H9 (cell line): ENCODE data around the gene VPS13A. TPM values are rescaled to one million over a fixed set of nuclear protein-coding genes. Genes with fewer than 3 reads are reported as not detected.

Source experiments
- DNase-seq: peaks from one replicate; pipeline ENCODE4 v3.0.0-alpha.2; 2017
- H2AFZ ChIP-seq: one replicate; pipeline ENCODE4 v1.6.1; 2013; ENCODE audit warnings: mild to moderate bottlenecking, low read length, control low read depth, moderate library complexity
- H2AK5ac ChIP-seq: 2 replicates; pipeline ENCODE4 v1.6.1; 2013; ENCODE audit warnings: low read length, control low read depth, mixed read lengths; ENCODE audit not compliant: insufficient read length
- H2BK120ac ChIP-seq: one replicate; pipeline ENCODE4 v1.6.1; 2013; ENCODE audit warnings: low read depth, mild to moderate bottlenecking, low read length, control low read depth, inconsistent platforms; ENCODE audit not compliant: poor library complexity, severe bottlenecking
- H2BK12ac ChIP-seq: 2 replicates; pipeline ENCODE4 v1.6.1; 2013; ENCODE audit warnings: low read length, control low read depth, mixed read lengths, low read depth; ENCODE audit not compliant: insufficient read length
- H2BK15ac ChIP-seq: 2 replicates; pipeline ENCODE4 v1.6.1; 2013; ENCODE audit warnings: low read depth, low read length, control low read depth
- H2BK20ac ChIP-seq: one replicate; pipeline ENCODE4 v1.6.1; 2013; ENCODE audit warnings: low read depth, mild to moderate bottlenecking, low read length, control low read depth, inconsistent platforms; ENCODE audit not compliant: poor library complexity, severe bottlenecking
- H2BK5ac ChIP-seq: 2 replicates; pipeline ENCODE4 v1.6.1; 2013; ENCODE audit warnings: low read length, control low read depth, mixed read lengths; ENCODE audit not compliant: insufficient read length
- H3K14ac ChIP-seq: 2 replicates; pipeline ENCODE4 v1.6.1; 2013; ENCODE audit warnings: low read length, control low read depth; ENCODE audit not compliant: insufficient read depth
- H3K18ac ChIP-seq: 2 replicates; pipeline ENCODE4 v1.6.1; 2013; ENCODE audit warnings: low read depth, mild to moderate bottlenecking, mixed read lengths, low read length, control low read depth; ENCODE audit not compliant: insufficient read length
- H3K23ac ChIP-seq: 2 replicates; pipeline ENCODE4 v1.6.1; 2013; ENCODE audit warnings: low read length, control low read depth, mixed read lengths, low read depth; ENCODE audit not compliant: insufficient read length
- H3K23me2 ChIP-seq: 2 replicates; pipeline ENCODE4 v1.6.1; 2013; ENCODE audit warnings: low read depth, mild to moderate bottlenecking, mixed read lengths, low read length, control low read depth; ENCODE audit not compliant: insufficient read length, poor library complexity, severe bottlenecking
- H3K27ac ChIP-seq: 2 replicates; pipeline ENCODE4 v1.5.1; 2013; ENCODE audit warnings: low read length, control low read depth, mixed read lengths, low read depth; ENCODE audit not compliant: insufficient read length
- H3K27me3 ChIP-seq: 2 replicates; pipeline ENCODE4 v1.6.1; 2013; ENCODE audit warnings: low read length, control low read depth, inconsistent platforms; ENCODE audit not compliant: insufficient read depth
- H3K4ac ChIP-seq: 2 replicates; pipeline ENCODE4 v1.6.1; 2013; ENCODE audit warnings: low read depth, mild to moderate bottlenecking, control low read depth, inconsistent platforms, low read length, moderate library complexity
- H3K4me1 ChIP-seq: 2 replicates; pipeline ENCODE4 v1.6.1; 2013; ENCODE audit warnings: low read length, control low read depth, inconsistent platforms; ENCODE audit not compliant: insufficient read depth
- H3K4me2 ChIP-seq: 2 replicates; pipeline ENCODE4 v1.6.1; 2013; ENCODE audit warnings: low read length, control low read depth, mixed read lengths; ENCODE audit not compliant: insufficient read length, insufficient read depth
- H3K56ac ChIP-seq: 2 replicates; pipeline ENCODE4 v1.6.1; 2013; ENCODE audit warnings: low read depth, mild to moderate bottlenecking, mixed read lengths, low read length, control low read depth; ENCODE audit not compliant: insufficient read length
- H3K79me1 ChIP-seq: 2 replicates; pipeline ENCODE4 v1.6.1; 2013; ENCODE audit warnings: low read depth, mild to moderate bottlenecking, moderate library complexity, low read length, control low read depth, inconsistent platforms; ENCODE audit not compliant: insufficient read depth, poor library complexity, severe bottlenecking
- H3K79me2 ChIP-seq: 2 replicates; pipeline ENCODE4 v1.6.1; 2013; ENCODE audit warnings: low read length, control low read depth, inconsistent platforms; ENCODE audit not compliant: insufficient read depth
- H3K9ac ChIP-seq: 2 replicates; pipeline ENCODE4 v1.6.1; 2013; ENCODE audit warnings: low read length, control low read depth, mixed read lengths; ENCODE audit not compliant: insufficient read length; ENCODE audit errors: extremely low read depth
- H3K9me3 ChIP-seq: one replicate; pipeline ENCODE4 v1.6.1; 2013; ENCODE audit warnings: low read depth, low read length, inconsistent platforms; ENCODE audit not compliant: control insufficient read depth
- H3T11ph ChIP-seq: one replicate; pipeline ENCODE4 v1.6.1; 2013; ENCODE audit warnings: mild to moderate bottlenecking, low read length, control low read depth, inconsistent platforms
- H4K20me1 ChIP-seq: one replicate; pipeline ENCODE4 v1.6.1; 2013; ENCODE audit not compliant: control insufficient read depth, insufficient read length, insufficient read depth
- H4K5ac ChIP-seq: 2 replicates; pipeline ENCODE4 v1.6.1; 2013; ENCODE audit warnings: low read depth, mild to moderate bottlenecking, mixed read lengths, low read length, control low read depth; ENCODE audit not compliant: insufficient read length
- H4K8ac ChIP-seq: replicated peaks from 2 replicates; pipeline ENCODE4 v1.6.1; 2013; ENCODE audit warnings: low read length, control low read depth, mixed read lengths, low read depth; ENCODE audit not compliant: insufficient read length
- H4K91ac ChIP-seq: 2 replicates; pipeline ENCODE4 v1.6.1; 2013; ENCODE audit warnings: low read depth, mild to moderate bottlenecking, moderate library complexity, mixed read lengths, low read length, control low read depth; ENCODE audit not compliant: insufficient read length
- H3K27ac Mint-ChIP-seq, 3 experiments: 2 replicates in 2 of 3; 3 replicates in 1 of 3; pipeline ENCODE4 v1.8.0; 2020 to 2021; ENCODE audit warnings: mixed read lengths in 3 of 3, mild to moderate bottlenecking in 1 of 3, moderate library complexity in 1 of 3
- H3K27me3 Mint-ChIP-seq: 2 replicates; pipeline ENCODE4 v1.8.0; 2021; ENCODE audit warnings: low read depth, mild to moderate bottlenecking, moderate library complexity, mixed read lengths
- H3K36me3 Mint-ChIP-seq, 3 experiments: 2 replicates in 2 of 3; 3 replicates in 1 of 3; pipeline ENCODE4 v1.8.0; 2020 to 2021; ENCODE audit warnings: low read depth in 3 of 3, mixed read lengths in 3 of 3; ENCODE audit not compliant: insufficient read depth in 1 of 3
- H3K4me1 Mint-ChIP-seq, 2 experiments: 2 replicates each; pipeline ENCODE4 v1.8.0; 2020; ENCODE audit warnings: mixed read lengths in 2 of 2
- H3K4me3 Mint-ChIP-seq, 2 experiments: 2 replicates in 1 of 2; 3 replicates in 1 of 2; pipeline ENCODE4 v1.8.0; 2020 to 2021; ENCODE audit warnings: mild to moderate bottlenecking in 2 of 2, mixed read lengths in 2 of 2, moderate library complexity in 1 of 2
- H3K9me3 Mint-ChIP-seq, 2 experiments: 2 replicates in 1 of 2; 3 replicates in 1 of 2; pipeline ENCODE4 v1.8.0; 2020; ENCODE audit warnings: mild to moderate bottlenecking in 2 of 2, mixed read lengths in 2 of 2, moderate library complexity in 1 of 2
- WGBS: extraction: QIAGEN DNeasy Blood & Tissue Kit; methylation state at CpG from one replicate; pipeline ENCODE4 v1.1.7; 2013; ENCODE audit warnings: missing lambda C conversion rate, low lambda C conversion rate, mixed read lengths; ENCODE audit not compliant: insufficient read length; ENCODE audit errors: extremely low coverage; 5-methylcytosine and 5-hydroxymethylcytosine counted together
- total RNA-seq: library from RNA; stranded (reverse); gene quantifications from 2 replicates; pipeline ENCODE4 v1.2.1, GENCODE V29; 2021
- TF ChIP-seq, protein P1 (sequence below): fragments of 200-600 bp; sonication (generic); conservative IDR thresholded peaks from 3 replicates; pipeline ENCODE4 v1.8.0; 2021; ENCODE audit warnings: antibody characterized with exemption, mild to moderate bottlenecking

VPS13A gene
- total RNA-seq, 1 experiment from 2014 or later, result 34.0 TPM

DNA sequence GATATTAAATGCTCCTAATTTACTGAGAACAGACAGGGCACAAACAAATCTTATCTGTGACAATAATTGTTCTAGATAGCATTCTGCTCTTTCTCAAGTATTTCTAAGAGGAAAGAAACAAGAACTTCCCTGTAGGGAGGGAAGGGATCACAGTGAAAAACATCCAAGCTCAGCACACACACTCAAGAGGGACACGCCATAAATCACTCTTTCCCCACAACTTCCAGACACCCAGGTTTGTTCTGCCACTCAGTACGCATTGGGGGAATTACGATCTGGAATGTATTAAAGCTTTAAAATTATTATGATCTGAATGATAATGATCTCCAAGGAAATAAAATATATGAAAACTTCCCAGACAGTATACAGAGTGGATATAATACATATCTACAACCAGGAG is 249.4 kb downstream of the VPS13A start:
- no peaks in the 10 kb centered on the region for H3K27me3 Mint-ChIP-seq
- Histone ChIP-seq H3K56ac (no peak overlapping the region), H3K23me2 (no peaks in the 10 kb centered on the region), H4K5ac (no peak overlapping the region), H3K14ac (no peak overlapping the region), H2BK20ac (no peak overlapping the region), H4K91ac (no peak overlapping the region), H3K9me3 (no peaks in the 10 kb centered on the region), H3K9ac (no peak overlapping the region), H2BK12ac (no peak overlapping the region), H4K8ac (no peak overlapping the region), H2BK5ac (no peak overlapping the region), H3T11ph (no peak overlapping the region), H3K27ac (no peak overlapping the region), H2AK5ac (no peak overlapping the region), H3K4me1 (no peaks in the 10 kb centered on the region), H2BK15ac (no peak overlapping the region), H3K4ac (no peak overlapping the region), H4K20me1 (no peaks in the 10 kb centered on the region), H3K79me2 (no peaks in the 10 kb centered on the region), H3K79me1 (no peaks in the 10 kb centered on the region), H2BK120ac (no peak overlapping the region), H3K23ac (no peak overlapping the region), H2AFZ (no peak overlapping the region), H3K18ac (no peak overlapping the region), H3K27me3 (no peaks in the 10 kb centered on the region), H3K4me2 (no peak overlapping the region)
- WGBS, result no CpG with 5 or more reads among the region's 3 CpGs
- no peaks in the 10 kb centered on the region; a peak in 2 of 7 replicates for H3K36me3 Mint-ChIP-seq
- no peak overlapping the region for H3K27ac Mint-ChIP-seq
- no peaks in the 10 kb centered on the region; a peak in 1 of 4 replicates for H3K4me1 Mint-ChIP-seq
- TF ChIP-seq, protein P1, sequence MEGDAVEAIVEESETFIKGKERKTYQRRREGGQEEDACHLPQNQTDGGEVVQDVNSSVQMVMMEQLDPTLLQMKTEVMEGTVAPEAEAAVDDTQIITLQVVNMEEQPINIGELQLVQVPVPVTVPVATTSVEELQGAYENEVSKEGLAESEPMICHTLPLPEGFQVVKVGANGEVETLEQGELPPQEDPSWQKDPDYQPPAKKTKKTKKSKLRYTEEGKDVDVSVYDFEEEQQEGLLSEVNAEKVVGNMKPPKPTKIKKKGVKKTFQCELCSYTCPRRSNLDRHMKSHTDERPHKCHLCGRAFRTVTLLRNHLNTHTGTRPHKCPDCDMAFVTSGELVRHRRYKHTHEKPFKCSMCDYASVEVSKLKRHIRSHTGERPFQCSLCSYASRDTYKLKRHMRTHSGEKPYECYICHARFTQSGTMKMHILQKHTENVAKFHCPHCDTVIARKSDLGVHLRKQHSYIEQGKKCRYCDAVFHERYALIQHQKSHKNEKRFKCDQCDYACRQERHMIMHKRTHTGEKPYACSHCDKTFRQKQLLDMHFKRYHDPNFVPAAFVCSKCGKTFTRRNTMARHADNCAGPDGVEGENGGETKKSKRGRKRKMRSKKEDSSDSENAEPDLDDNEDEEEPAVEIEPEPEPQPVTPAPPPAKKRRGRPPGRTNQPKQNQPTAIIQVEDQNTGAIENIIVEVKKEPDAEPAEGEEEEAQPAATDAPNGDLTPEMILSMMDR, result no peak
- H3K9me3 Mint-ChIP-seq, result no peaks in the 10 kb centered on the region; a peak in 1 of 5 replicates
- DNase-seq, result no peak
- no peak overlapping the region for H3K4me3 Mint-ChIP-seq
